HepG2 (cell line): ENCODE data around the gene ZBTB4. TPM values are rescaled to one million over a fixed set of nuclear protein-coding genes. Genes with fewer than 3 reads are reported as not detected.
A peak's percentile ranks its signal among the peaks of the same experiment; 100 is the strongest.

ENCODE experiments used
- ARID4A ChIP-seq: sonication (generic); formaldehyde crosslinking; IDR thresholded peaks from 2 replicates; pipeline ENCODE4 v1.5.0; 2020; ENCODE audit warnings: mild to moderate bottlenecking, missing genetic modification reagents, borderline replicate concordance
- BATF2 ChIP-seq: sonication (generic); formaldehyde crosslinking; IDR thresholded peaks from 2 replicates; pipeline ENCODE4 v1.8.0; 2022; ENCODE audit warnings: mild to moderate bottlenecking, missing genetic modification reagents, moderate library complexity
- BCLAF1 ChIP-seq: fragments of 450-650 bp; IDR thresholded peaks from 2 replicates; pipeline ENCODE4 v1.6.1; 2017; ENCODE audit warnings: mild to moderate bottlenecking
- BRD4 ChIP-seq: sonication (generic); formaldehyde crosslinking; IDR thresholded peaks from 2 replicates; pipeline ENCODE4 v1.4.0; 2020; ENCODE audit warnings: missing genetic modification reagents
- FLYWCH1 ChIP-seq: sonication (generic); formaldehyde crosslinking; IDR thresholded peaks from 2 replicates; pipeline ENCODE4 v1.8.1; 2023; ENCODE audit warnings: mild to moderate bottlenecking, missing genetic modification reagents
- GLI4 ChIP-seq: sonication (generic); formaldehyde crosslinking; IDR thresholded peaks from 2 replicates; pipeline ENCODE4 v1.5.1; 2020; ENCODE audit warnings: missing genetic modification reagents, mild to moderate bottlenecking, moderate library complexity, borderline replicate concordance
- HNRNPK ChIP-seq: fragments of 200-400 bp; formaldehyde crosslinking; IDR thresholded peaks from 2 replicates; pipeline ENCODE4 v1.6.1; 2018; ENCODE audit warnings: low read length, low read depth, moderate library complexity, mild to moderate bottlenecking; ENCODE audit not compliant: poor library complexity, severe bottlenecking
- PPARG ChIP-seq: conservative IDR thresholded peaks from 2 replicates; pipeline ENCODE4 v1.6.1; 2016; ENCODE audit warnings: missing biosample characterization, missing genetic modification reagents
- SP140L ChIP-seq: sonication (generic); formaldehyde crosslinking; IDR thresholded peaks from 2 replicates; pipeline ENCODE4 v1.4.0; 2020; ENCODE audit warnings: missing genetic modification reagents, borderline replicate concordance
- SPEN ChIP-seq: sonication (generic); formaldehyde crosslinking; IDR thresholded peaks from 2 replicates; pipeline ENCODE4 v1.5.1; 2020; ENCODE audit warnings: low read depth, mild to moderate bottlenecking, missing genetic modification reagents
- SSRP1 ChIP-seq: IDR thresholded peaks from 2 replicates; pipeline ENCODE4 v1.6.1; 2016; ENCODE audit warnings: control low read depth
- ZBTB46 ChIP-seq: sonication (generic); formaldehyde crosslinking; IDR thresholded peaks from 2 replicates; pipeline ENCODE4 v1.4.0; 2020; ENCODE audit warnings: mild to moderate bottlenecking, missing genetic modification reagents, borderline replicate concordance
- ZFP82 ChIP-seq: sonication (generic); formaldehyde crosslinking; IDR thresholded peaks from 2 replicates; pipeline ENCODE4 v1.5.1; 2020; ENCODE audit warnings: mild to moderate bottlenecking, missing genetic modification reagents, borderline replicate concordance
- ZFY ChIP-seq: sonication (generic); formaldehyde crosslinking; IDR thresholded peaks from 2 replicates; pipeline ENCODE4 v1.4.0; 2020; ENCODE audit warnings: missing genetic modification reagents
- ZNF17 ChIP-seq: sonication (generic); formaldehyde crosslinking; IDR thresholded peaks from 2 replicates; pipeline ENCODE4 v1.5.0; 2020; ENCODE audit warnings: mild to moderate bottlenecking, missing genetic modification reagents
- ZNF530 ChIP-seq: sonication (generic); formaldehyde crosslinking; IDR thresholded peaks from 2 replicates; pipeline ENCODE4 v1.5.0; 2020; ENCODE audit warnings: low read depth, mild to moderate bottlenecking, missing genetic modification reagents
- ZNF670 ChIP-seq: sonication (generic); formaldehyde crosslinking; IDR thresholded peaks from 2 replicates; pipeline ENCODE4 v1.8.0; 2022; ENCODE audit warnings: mild to moderate bottlenecking, missing genetic modification reagents, borderline replicate concordance
- ZNF780A ChIP-seq: sonication (generic); formaldehyde crosslinking; IDR thresholded peaks from 2 replicates; pipeline ENCODE4 v1.8.0; 2022; ENCODE audit warnings: mild to moderate bottlenecking, missing genetic modification reagents, moderate library complexity
- polyA plus RNA-seq, 8 experiments: library from polyadenylated mRNA; depleted of rRNA in 3 of 8; stranded (reverse) in 7 of 8; unstranded in 1 of 8; fragments of >200 nt; fragmentation: Illumina TruSeq in 4 of 8; extraction: Trizol in 4 of 8; gene quantifications; 2 replicates each; pipeline versions ENCODE4 v1.2.1 to v1.2.3, GENCODE V29; 2011 to 2016; ENCODE audit warnings: low read depth in 4 of 8, missing spikeins in 1 of 8, mixed read lengths in 1 of 8; ENCODE audit not compliant: insufficient read depth in 1 of 8
- total RNA-seq, 5 experiments: library from RNA; depleted of rRNA; stranded (reverse); fragments of >200 nt; fragmentation: Illumina TruSeq; extraction: Trizol; gene quantifications; 2 replicates each; pipeline ENCODE4 v1.2.3, GENCODE V29; 2016; ENCODE audit warnings: low read depth in 1 of 5

ZBTB4 gene
- total and polyA plus RNA-seq, 2 of the 13 experiments (the other 11 are each of a cell fraction or from before 2014, with no cell fraction given) = 4.3 to 7.4 TPM

- TF ChIP-seq ARID4A (CRISPR knock-in tag) (peak; percentile 27), HNRNPK (no peak), SSRP1 (CRISPR knock-in tag) (no peak), ZFP82 (CRISPR knock-in tag) (no peak), BATF2 (CRISPR knock-in tag) (0 out of 2 replicates have a peak, but pooled peaks have one; percentile 46), GLI4 (CRISPR knock-in tag) (no peak), ZFY (CRISPR knock-in tag) (no peak; the same call in 1 of the 2 replicates), ZNF17 (CRISPR knock-in tag) (no peak), FLYWCH1 (CRISPR knock-in tag) (0 out of 2 replicates have a peak, but pooled peaks have one; percentile 52), ZNF670 (CRISPR knock-in tag) (no peak), SP140L (CRISPR knock-in tag) (no peak), BRD4 (CRISPR knock-in tag) (0 out of 2 replicates have a peak, but pooled peaks have one; percentile 41), BCLAF1 (no peak), ZBTB46 (CRISPR knock-in tag) (no peak), PPARG (no peak), SPEN (CRISPR knock-in tag) (no peak), ZNF780A (no peak), ZNF530 (CRISPR knock-in tag) (no peak)
Measured at GRCh38 chr17:7478276-7479212, 887 bp downstream of the ZBTB4 start (continued).
